Measurements from ENCODE around the gene ITPR2.

The ITPR2 gene

DNA sequence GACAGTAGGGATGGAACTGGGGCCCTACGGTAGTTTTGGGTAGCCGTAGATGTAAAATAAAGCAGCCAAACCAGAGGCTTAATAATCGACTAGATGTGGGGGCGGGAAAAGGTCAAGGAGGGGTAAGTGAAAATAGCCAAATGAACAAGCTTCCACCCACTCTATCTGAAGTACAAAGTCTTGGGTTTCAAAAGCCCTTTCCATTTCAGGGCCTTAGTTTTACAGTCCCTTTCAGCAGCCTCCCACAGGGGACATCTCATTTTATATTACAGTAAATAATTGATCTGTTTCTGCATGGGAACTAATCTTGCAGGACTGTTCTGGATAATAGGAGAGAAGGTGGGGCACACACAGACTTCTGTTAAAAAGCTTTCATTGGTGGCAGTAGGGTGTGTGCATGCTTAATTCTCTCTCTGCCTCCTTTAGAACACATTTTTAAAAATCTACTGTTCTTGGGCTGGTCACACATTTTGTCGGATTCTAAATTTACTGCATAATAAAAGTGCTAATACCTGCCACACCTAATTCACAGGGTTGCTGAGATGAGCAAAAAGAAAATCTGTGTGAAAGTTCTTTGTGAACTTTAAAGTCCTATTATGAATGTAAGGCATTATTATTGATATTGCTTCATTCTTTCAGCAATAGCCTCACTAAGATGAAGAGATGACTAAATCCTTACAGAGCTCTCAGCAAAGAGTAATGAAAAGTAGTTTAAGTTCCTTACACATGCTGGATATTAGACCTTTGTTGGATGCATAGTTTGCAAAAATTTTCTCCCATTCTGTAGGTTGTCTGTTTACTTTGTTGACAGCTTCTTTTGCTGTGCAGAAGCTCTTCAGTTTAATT, 104.6 kb downstream of the ITPR2 start:
- DNase-seq, result no peak

DNA sequence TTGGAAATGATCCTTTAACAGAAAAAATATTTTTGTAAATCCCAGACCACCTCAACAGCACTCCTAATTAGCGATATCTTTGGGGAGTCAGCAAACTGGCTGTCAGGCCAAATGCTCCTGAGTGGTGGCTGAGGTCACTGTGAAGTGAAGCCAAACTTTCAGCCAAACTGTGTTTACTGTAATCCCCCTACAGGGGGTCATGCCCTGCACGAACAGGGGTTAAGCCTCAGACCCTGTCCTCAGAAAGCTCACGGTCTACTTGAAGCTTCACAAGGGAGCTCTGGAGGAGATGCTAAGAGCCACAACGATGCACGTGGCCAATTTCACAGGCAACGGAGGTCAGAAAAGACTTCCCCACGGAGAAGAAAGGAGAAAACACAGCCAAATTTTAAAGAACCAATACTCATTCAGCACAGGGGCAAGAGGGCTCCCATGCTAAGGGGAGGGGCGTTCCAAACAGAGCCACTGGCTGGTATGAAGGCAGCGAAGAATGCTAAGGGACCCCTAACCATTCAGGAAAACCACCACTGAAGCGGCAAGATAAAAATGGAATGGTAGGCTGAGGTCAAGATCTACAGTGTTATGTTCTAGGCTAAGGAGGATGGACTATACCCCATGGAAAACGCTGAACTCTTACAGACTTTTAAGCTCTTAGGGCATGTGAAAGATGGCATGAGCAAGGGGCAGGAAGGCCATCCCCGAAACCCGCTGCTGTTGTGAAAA, 105.4 kb downstream of the ITPR2 start:
- no peak for DNase-seq

DNA sequence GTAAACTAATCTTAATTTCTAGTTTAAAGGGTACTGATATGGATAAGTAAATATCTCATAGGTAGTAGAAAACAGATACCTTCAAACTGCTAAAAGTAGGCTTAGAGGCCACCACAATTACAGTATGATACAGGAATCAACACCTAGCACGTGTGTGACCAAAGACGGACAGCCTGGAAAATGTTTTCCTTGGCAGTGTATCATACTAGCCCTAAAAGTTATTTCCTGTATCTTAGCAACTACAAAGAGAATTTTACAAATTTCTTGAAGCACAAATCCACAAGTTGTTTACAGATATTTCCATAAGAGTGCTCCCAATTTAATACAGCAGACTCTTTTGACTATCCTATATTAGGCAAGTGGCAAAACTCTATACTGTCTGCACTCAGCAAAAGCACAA, 106.0 kb downstream of the ITPR2 start:
- no peak for DNase-seq

DNA sequence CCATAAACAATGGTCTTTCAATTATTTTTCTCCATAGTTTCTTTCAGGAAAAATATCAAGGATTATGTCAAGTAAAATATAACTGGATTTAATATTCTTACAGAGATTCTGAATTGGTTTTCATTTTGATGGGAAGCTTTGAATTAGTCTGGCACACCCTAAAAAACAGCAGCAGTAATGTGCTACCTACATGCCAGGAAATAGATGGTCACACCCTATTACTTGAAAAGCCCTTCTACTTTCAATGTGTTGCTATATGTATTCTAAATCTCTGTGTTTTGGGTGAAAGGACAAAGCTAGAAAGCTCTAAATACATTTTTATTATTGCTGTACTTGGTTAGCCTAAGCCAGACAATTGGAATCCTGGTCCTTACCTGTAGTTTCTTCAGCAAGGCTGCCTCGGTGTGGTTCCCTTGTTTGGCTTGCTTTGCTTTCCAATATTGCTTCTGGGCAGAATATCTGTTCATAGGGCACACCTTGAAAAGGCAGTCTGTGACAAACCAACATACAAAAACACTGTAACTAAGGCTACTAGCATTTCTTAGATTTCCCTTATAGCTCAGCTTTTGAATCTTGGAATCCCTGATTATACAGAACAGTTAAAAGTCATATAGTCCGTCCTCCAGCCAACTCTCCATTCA, 107.6 kb downstream of the ITPR2 start:
- no peak for DNase-seq

DNA sequence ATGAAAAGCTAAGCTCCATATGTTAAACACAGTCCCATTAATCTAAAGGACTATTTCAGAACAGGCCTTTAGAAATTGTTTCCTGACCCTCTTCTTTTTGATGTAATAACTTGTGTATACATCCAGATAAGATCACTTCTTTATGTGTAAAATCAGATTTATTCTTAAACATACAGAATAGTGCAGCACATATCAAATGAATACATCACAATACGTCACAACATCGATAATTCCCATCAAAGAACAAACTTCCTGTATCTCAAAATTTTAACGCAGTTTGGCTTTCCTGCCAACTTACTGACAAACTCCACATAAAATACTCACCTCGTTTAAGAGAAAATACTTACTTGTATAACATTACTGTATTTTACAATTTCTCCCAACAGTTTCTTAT, 108.7 kb downstream of the ITPR2 start:
- no peak for DNase-seq

DNA sequence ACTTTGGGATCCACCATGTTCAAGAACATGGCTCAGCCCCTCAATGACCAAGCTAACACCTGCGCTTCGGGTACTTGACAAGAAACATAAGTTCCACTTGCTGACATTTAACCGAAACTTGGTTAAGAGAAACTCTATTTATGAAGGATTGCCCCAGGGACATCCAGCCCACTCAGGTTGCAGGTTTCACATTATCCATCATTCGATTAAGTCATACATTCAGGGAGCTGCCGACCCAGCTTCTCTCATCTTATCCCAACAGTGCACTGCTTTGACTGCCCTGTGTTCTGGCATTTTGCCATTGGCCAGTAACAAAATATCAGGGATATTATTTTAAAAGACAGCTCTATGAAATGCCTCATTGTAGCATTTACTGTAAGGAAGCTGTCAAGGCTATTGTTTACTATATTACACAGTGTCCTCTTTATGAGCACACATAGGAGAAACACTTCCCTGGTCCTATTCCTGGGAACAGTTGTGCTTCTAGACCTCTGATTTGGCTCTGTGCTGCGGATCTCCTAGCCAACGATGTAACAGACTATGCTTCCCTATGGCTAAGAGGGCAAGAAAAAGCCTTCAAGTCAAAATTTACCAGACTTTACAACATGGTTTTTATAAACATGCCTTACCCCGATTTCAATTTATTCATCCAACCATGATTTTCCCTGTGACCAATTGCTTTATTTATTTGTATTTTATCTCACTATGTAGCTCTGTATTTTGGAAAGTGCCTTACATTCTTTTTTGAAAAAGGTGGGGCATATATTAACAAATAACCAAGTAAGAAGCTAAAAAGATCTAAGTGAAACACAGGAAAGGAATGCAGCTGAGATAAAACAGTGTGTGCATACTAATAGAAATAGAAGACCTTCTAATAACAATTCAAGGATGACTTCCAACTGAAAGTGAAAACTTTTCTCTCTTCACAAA, 109.3 kb downstream of the ITPR2 start:
- no peak for DNase-seq

DNA sequence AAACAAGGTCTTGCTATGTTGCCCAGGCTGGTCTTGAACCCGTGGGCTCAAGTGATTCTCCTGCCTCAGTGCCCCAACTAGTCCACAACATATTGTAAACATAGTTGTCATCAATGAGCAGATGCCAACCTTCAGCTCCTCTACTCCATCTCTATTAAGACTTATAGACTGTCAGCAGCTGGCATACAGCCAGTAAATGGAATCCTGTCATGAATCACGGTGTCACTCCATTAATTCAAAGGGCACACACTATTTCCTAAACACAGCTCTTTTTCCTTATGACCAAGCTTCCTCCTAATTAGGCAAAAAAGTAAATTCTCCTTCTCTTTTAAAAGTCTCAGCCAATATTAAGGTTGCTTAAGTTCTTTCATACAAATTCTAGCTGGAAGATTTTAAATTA, 111.2 kb downstream of the ITPR2 start:
- no peak for DNase-seq

DNA sequence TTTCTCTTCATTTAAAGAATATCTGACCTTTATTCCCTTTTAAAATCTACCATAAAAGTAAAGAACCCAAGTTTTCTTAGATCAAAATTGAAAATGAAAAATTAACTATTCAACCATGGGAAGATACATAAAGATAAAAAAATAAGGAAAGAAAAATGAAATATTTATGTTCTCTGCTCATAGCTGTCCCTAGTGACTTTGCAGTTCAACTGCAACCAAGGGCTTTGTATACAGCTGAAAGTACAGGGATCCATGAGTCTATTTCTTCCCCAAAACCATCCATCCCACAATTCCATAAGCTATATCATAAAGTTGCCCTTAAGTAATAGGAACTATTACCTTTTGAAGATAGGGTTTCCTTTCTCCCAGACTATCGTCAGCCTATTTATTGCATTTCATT, 113.1 kb downstream of the ITPR2 start:
- no peak for DNase-seq

DNA sequence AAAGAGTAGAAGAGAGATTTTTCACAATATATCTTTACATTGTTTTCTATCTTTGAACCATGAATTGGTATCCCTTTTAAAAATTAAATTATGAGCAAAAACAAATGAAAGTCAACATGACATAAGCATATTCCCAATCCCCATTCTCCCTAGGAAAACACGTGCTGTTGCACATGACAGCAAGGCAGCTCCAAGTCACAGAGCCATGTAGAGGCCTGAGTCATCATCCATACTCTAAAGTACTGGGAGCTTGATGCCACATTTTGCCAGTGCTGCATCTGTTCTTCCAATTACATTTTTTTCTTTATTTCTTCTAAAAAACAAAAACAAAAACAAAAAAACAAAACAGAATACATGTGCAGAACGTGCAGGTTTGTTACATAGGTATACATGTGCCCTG, 115.2 kb downstream of the ITPR2 start:
- no peak for DNase-seq

DNA sequence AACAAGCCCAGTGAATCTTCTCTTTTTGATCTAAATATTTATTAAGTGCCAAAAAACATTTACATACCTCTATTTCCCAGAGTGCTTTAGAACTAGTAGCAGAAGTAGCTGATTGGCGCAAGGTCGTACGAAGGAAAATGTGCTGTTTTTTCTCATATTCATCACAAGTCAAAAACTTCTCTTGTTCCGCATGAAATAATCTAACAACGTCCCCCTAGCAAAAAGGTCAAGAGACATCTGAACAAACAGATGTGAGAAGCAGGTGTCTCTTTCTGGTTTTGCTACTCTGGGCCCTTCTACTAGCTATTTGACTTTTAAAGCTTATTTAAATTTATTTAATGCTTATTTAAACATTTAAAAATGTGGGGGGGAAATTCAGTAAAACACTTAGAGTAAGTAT, 117.8 kb downstream of the ITPR2 start:
- DNase-seq, result no peak

DNA sequence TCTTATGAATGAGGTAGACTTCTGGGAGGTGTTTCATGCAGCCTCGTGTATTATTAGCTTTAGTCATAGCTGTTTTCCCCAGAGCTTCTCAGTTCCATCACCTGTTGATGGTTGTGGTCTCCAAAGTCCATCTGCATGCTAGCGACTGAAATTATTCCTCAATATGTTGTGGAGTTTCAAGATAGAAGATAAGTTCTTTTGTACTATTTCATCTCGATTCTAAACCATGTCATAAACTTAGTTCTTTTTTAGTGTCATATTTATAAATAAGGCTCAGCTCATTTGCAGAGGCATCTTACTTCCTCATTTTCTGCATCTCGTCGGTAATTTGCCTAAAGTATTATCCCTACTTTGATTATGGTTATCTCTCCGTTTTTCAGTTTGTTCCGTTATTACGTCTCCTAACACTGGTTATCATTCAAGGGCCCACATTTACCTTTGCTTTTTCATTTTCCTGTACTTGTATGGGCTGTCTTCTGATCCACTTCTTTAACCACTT, 119.1 kb downstream of the ITPR2 start:
- DNase-seq, result no peak

DNA sequence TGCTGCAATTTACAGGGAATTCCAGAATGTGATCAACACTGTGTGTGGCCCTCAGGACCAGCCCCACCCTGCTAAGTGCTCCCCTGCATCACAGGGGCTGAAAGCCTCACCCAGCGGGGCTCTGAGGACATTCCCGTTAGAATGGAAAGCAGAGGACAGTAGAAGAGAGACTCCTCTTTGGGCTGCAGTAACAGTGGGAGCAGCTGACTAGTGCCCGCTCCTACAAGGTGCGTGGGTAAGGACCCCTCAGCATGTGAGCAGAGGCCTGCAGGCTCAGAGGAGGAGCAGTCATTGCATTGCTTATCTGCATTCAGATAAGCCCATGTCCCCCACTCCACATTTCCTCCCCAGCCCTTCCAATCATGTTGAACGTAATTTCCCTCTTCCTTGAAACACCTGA, 120.1 kb downstream of the ITPR2 start:
- no peak for DNase-seq

DNA sequence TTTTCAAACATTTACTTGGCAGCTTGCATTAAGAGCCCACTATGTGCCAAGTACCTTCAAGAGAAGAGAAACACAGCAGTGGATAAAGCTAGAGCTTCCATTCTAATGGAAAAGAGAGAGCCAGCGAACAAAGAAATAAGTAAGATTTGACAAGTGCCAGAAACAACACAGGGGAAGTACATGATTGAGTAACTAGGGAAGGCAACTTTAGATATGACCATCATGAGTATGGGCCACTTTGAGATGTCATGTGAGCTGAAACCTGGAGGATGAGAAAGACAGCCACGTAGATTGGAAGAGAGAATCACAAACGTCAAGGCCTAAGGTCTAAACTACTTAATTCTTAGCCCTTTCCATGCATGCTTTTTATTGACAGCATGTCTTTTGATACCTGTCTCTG, 121.4 kb downstream of the ITPR2 start:
- DNase-seq, result no peak

DNA sequence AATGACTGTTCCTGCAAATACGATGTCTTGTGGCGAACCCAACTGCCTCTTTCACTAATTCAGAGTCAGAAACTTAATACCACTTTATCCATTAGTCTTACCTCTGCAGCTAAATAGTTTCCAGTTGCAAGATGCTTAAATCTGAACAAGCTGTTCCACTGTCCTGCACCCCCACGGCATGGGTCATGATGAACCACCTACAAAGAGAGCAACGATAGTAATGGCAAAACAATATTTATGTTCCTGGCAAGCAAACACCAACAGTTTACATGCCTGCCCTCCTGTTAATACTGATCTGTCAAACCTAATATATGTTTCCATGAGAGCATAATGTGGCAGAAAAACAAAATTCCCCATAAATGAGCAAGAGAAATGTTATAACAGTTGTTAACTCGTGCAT, 121.9 kb downstream of the ITPR2 start:
- DNase-seq, result no peak

DNA sequence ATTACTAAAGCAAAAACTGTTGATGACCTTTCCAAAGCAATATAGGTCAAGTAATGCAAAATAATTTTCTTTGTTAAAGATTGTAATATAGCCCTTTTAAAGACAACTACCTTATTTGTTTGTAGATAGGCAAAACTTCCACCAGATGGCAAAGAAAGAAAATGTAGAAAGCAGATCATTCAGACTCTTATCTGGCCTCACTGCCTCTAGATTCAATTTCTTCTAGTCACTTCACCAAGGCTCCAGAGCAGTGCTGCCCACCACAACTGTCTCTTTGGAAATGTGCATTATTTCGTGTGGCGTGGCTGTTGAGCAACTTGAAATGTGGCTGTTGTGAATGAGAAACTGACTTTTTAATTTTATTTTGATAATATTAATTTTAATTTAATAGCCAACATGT, 127.1 kb downstream of the ITPR2 start:
- DNase-seq, result no peak

DNA sequence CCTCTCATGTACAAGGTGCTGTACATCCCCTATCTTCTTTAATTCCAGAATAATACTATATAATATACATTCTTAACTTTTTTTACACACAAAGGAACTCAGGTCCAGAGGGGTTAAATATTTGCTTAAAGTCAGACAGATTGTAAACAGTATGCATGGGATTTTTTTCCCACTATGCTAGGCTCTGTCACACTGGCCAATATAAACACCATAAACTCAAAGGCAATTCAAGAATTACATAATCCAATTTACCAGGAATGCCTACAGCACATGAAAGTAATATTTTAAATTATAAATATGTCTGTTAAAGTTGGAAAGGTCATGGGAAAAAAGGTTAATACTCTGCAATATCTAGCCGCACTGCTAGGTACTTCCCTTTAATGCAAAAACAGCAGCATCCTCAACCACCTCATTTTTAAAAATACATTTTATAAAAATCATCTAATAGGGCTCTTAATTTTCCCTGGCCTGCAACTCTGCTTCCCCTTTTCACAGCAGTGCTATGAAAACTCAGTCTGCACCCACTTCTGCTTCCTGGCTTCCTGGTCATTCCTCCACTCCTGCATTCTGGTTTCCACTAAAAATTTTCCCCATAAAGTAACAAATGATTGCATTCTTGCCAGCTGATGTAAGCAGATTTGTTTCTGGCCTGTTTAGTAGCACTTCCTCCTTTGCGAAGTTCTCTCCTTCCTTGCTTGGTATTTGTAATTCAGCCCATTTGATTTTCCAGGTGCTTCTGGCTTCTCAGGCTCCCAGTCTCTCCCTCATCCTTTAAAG, 128.1 kb downstream of the ITPR2 start:
- peak; percentile 37 for DNase-seq

DNA sequence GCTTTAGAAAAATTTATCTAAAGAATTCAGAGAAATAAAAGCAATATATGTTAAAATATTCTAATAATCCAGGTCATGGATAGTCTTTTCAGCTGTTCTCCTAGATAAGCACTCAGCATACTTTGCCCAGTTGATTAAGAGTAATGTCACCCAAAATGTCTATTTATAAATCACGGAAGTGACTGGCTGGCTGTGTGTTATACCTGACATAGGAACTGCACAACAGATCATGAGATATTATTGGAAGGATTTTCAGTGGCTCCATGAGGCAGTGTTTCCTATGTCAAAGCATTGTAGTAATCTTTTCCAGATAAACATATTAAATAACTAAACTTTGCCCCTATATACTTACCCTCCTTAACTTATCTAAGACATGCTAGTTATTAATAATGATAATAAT, 128.8 kb downstream of the ITPR2 start:
- DNase-seq, result no peak

DNA sequence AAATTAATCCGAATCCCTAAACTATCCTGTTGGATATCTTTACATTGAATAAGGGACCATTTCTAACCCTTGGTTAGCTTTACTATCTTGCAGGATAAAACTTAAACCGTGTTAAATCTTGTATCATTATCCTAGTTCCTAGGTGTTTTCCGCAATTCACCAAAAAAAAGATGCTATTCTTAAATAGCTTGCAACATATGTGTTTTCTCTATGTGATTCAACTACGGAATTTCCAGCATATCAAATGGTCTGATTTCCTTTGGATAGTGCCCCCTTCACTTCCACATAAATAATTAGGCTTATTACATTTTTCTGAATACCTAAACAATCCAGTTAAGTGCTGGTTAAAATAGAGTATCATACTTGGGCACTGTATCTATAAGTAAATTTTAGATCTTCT, 130.3 kb downstream of the ITPR2 start:
- no peak for DNase-seq

DNA sequence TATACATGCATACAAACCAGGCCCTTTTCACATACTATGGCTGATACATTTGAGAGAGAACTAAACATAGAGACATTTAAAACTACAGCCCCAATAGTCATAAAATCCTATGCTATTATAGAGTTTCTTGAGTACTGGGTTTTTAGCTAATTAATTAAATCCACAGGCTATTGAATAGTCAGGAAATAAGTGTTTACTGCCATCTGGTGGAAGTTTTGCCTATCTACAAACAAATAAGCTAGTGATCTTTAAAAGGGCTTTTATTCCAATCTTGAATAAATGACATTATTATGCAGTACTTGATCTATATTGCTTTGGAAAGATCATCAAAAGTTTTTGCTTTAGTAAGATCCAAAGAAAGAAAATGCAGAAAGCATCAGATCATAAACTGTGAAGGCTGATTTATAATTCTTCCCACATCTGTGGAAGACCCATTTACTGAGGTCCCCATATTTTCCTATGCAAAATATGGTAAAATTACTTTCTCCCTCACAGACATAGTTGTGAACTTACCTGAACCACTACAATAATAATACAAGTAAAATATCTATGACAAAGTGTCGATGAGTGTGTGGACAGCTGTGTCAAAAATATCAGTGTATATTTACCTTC, 131.3 kb downstream of the ITPR2 start:
- no peak for DNase-seq

DNA sequence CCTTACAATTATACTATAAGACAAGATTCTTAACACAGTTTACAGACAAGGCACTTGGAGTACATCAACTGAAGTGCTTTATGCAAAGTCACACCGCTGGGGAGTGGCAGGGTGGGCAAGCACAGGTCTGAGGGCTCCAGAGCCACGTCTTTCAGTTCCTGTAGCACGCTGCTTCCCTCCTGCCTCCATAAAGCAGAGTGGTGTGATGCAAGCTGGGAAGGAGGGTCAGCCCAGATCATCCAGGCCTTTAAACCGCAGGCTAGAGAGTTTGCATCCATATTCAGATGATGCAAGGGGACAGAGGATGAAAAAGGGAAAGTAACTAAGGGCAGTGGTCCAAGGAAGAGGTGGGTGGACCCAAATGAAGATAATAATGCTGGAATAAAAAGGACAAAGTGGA, 132.6 kb downstream of the ITPR2 start:
- DNase-seq, result no peak

DNA sequence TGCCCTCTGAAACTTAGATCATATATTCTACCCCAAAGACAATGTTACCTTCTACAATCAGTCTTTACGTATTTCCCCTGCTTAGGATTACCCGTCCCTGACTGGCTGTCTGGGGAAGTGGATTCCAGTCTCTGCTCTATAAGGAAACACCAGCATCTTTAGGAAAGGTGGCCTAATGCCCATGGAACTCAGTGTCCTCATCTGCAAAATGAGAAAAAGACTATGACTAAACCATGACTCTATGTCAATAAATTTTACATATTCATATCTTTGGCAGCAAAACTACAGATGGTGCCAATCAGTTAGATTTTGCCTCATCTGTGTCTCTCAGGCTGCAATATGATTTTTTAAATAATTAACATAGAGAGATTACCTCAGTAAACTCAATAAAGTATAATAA, 133.8 kb downstream of the ITPR2 start:
- no peak for DNase-seq

DNA sequence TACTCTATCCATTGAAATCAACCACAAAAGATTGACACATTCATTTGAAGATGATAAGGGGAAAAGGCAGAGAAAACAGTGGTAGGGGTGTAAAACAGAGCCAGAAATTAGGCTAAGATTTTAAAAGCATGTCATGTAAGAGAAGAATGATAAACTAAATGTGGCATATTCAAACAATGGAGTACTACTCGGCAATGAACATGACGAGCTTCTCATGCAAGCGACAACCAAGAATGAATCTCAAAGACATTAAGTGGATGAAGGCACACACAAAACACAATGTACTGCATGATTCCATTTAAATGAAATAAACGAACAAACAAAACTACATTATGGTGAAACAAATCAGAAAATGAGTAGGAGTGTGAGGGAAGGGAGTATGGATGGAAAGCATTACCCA, 134.8 kb downstream of the ITPR2 start:
- no peak for DNase-seq

Data from GF-D8 (cell line).